ENCODE measurements around the gene LETM1.

- TF ChIP-seq EZH2 (IDR thresholded peaks at IDR 0.05; ENCODE audit: low read length) (no peak), CTCF (optimal IDR thresholded peaks at IDR 0.05 in 1 of 3, IDR thresholded peaks at IDR 0.05 in 1 of 3, conservative IDR thresholded peaks at IDR 0.05 in 1 of 3; ENCODE audit: extremely low read depth in 1 of 3, insufficient read depth in 2 of 3, low read length in 3 of 3) (no peak)
These were observed 40.6 kb downstream of the LETM1 start for GRCh38 chr4:1815096-1815996.

Data from keratinocyte (primary cell).